ENCODE results near the gene FBXL16. TPM values are rescaled to one million over a fixed set of nuclear protein-coding genes. Genes with fewer than 3 reads are reported as not detected.
A peak's percentile ranks its signal among the peaks of the same experiment; 100 is the strongest.
"Not testable (repeated sequence)": the region's sequence is repeated elsewhere in the genome, so short reads cannot be mapped to it uniquely, and the experiment has no call there.

The FBXL16 gene
- total RNA-seq, 2 experiments from 2014 or later = 15.9 to 21.8 TPM

DNA sequence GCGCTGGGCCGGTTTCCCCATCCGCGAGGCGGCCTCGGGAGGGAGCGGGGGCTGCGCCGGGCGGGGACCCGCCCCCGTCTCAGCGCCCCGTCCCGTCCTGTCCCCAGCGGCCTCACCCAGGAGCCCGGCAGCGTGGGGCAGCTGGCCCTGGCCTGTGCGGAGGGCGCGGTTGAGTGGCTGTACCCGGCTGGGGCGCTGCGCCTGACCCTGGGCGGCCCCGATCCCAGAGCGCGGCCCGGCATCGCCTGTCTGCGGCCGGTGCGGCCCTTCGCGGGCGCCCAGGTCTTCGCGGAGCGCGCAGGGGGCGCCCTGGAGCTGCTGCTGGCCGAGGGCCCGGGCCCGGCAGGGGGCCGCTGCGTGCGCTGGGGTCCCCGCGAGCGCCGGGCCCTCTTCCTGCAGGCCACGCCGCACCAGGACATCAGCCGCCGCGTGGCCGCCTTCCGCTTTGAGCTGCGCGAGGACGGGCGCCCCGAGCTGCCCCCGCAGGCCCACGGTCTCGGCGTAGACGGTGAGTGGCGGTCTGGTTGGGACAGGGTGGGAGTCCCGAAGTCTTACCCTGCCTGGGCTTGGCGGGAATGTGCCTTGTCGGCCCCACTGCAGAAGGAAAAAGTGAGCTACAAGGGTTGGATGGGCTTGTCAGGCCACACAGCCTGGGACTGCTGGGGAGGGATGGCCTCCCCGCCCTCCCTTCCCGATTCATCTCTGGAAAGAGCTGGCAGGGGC, 10.0 kb upstream of the FBXL16 start:
- Mint-ChIP-seq H3K4me1 (peaks cover 7% of the 10 kb centered on the region), H3K36me3 (no peaks in the 10 kb centered on the region), H3K9me3 (no peaks in the 10 kb centered on the region), H3K27me3 (peaks cover 14% of the 10 kb centered on the region), H3K27ac (no peak overlapping the region), H3K4me3 (peak overlapping the region; percentile 25)
- POLR2A ChIA-PET = interaction anchor here (0.6 to 2.3 kb wide), 7 partner anchors 9 to 1218 kb away, joined by 3 to 11 read pairs (median 5); partner anchors contain the start of genes CHTF18, CIAO3 and RPUSD1
- ATAC-seq (ENCODE audit: low read depth) = peak; percentile 9
- DNase-seq = no peak

DNA sequence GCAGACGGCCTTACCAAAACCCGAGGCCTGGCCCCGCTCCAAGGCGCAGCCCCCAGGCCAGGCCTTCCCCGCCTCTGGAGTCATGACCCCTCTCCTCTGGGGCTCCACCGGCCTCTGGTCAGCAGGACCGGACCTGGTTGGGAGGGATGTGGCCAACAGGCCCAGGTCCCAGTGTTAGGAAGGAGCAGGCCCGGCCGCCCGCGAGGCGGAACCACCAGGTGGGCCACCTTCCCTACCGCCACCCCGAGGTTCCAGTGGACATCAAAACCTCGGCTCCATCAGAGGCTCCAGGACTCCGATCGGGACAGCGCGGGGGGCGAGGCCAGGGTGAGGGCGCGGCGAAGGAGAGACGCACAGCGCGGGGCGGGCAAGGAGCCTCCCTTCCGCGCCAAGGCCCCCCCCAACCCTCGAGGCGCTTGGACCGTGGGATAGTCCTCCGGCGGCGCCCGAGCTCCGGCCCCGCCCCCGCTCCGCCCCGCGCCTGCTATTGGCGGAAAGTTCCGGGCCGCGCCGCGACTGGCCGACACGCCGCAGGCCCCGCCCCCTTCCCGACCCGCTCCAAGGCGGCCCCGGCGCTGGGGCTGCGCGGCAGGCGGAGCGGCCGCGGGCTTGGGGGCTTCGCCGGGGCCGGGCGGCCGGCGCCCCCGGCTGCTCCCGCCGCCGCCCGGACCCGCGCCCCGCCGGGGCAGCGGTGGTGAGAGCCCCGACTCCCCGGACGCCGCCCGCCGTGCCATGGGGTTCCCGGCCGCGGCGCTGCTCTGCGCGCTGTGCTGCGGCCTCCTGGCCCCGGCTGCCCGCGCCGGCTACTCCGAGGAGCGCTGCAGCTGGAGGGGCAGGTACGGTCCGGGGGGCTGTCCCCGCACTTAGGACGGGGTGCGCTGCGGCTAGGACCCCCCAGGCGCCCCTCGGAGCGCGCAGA, 9.2 kb upstream of the FBXL16 start, which contains the start of gene METRN:
Gene METRN (plus strand): TSS at position 561 of the 919 bp plus-strand sequence. CDS start 172 bp downstream, at position 733.
- Mint-ChIP-seq H3K4me3 (peak within 1 kb of the TSS; percentile 25), H3K36me3 (no peaks in the 10 kb centered on the region), H3K27me3 (peaks cover 14% of the 10 kb centered on the region), H3K9me3 (no peaks in the 10 kb centered on the region), H3K4me1 (peaks cover 4% of the 10 kb centered on the region), H3K27ac (no peak within 1 kb of the TSS)
- POLR2A ChIA-PET = interaction anchor here (0.6 to 2.3 kb wide), 6 partner anchors 10 to 1219 kb away, joined by 3 to 11 read pairs (median 5); partner anchors contain the start of genes CHTF18, CIAO3 and RPUSD1
- DNase-seq = peak; percentile 97
- peak; percentile 84 for ATAC-seq (ENCODE audit: low read depth)

GRCh38 chr16:714079-714478, 8.5 kb upstream of the FBXL16 start:
- Mint-ChIP-seq H3K27ac (no peak overlapping the region), H3K4me3 (no peak overlapping the region), H3K27me3 (peaks cover 20% of the 10 kb centered on the region), H3K9me3 (no peaks in the 10 kb centered on the region), H3K36me3 (no peaks in the 10 kb centered on the region), H3K4me1 (peaks cover 4% of the 10 kb centered on the region)
- POLR2A ChIA-PET = interaction anchor here (0.6 to 2.1 kb wide), 2 partner anchors 39 to 74 kb away, joined by 3 to 6 read pairs; partner anchors contain the start of genes CHTF18 and RPUSD1
- no peak for ATAC-seq (ENCODE audit: low read depth)
- DNase-seq = no peak

DNA sequence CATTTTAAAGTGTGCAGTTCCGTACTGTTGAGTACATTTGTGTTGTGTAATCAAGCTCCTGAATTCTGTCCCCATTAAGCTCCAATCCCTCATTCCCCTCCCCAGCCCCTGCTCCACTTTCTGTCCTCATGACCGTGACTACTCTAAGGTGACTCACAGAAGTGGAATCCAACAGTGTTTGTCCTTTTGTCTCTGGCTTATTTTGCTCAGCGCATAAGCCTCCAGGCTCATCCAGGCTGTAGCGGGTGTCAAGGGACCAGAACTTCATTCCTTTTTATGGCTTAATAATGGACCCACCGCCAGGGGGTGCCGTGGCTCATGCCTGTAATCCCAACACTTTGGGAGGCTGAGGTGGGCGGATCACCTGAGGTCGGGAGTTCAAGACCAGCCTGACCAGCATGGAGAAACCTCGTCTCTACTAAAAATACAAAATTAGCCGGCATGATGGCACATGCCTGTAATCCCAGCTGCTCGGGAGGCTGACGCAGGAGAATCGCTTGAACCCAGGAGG, 7.2 kb upstream of the FBXL16 start:
- not testable (repeated sequence) for ATAC-seq (ENCODE audit: low read depth); H3K4me1 Mint-ChIP-seq; H3K36me3 Mint-ChIP-seq; H3K4me3 Mint-ChIP-seq; H3K27ac Mint-ChIP-seq; H3K9me3 Mint-ChIP-seq; DNase-seq
- peaks cover 31% of the 10 kb centered on the region for H3K27me3 Mint-ChIP-seq
- POLR2A ChIA-PET = interaction anchor here (0.7 to 1.2 kb wide), 4 partner anchors 15 to 73 kb away, joined by 3 to 7 read pairs (median 4); no protein-coding TSS in a partner anchor

- ATAC-seq (ENCODE audit: low read depth) = peak; percentile 66
- no peak overlapping the region for H3K4me3 Mint-ChIP-seq
- peak; percentile 89 for DNase-seq
- POLR2A ChIA-PET = interaction anchor here (1.0 to 1.2 kb wide), 2 partner anchors 29 to 74 kb away, joined by 4 to 5 read pairs; partner anchors contain the start of gene CIAO3
- H3K36me3 Mint-ChIP-seq = no peaks in the 10 kb centered on the region
- no peak overlapping the region for H3K27ac Mint-ChIP-seq
- H3K9me3 Mint-ChIP-seq = no peaks in the 10 kb centered on the region
- H3K4me1 Mint-ChIP-seq = peaks cover 4% of the 10 kb centered on the region
- H3K27me3 Mint-ChIP-seq = peaks cover 39% of the 10 kb centered on the region
Measured at GRCh38 chr16:711548-712320, 6.1 kb upstream of the FBXL16 start.

DNA sequence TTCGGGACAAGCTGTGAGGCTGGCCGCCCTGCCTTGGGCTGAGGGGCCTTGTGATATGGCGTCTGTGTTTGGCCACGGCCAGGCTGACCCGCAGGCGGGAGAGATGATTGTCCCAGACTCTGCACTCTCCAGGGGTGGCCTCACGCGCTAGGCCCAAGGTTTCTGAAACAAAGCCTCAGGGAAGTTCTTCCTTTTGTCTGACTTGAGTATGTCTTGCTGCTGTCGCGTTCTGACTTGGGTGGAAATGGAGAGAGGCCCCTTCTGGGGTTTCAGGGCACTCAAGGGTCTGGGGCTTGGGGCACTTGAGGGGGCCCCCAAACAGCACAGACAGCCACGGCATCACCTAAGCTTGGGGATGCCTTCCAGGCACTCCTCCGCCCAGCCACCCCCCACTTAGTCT, 5.5 kb upstream of the FBXL16 start:
- no peak overlapping the region for H3K4me3 Mint-ChIP-seq
- H3K4me1 Mint-ChIP-seq = peaks cover 3% of the 10 kb centered on the region
- DNase-seq = no peak
- no peaks in the 10 kb centered on the region for H3K36me3 Mint-ChIP-seq
- POLR2A ChIA-PET = no interaction called here
- no peak overlapping the region for H3K27ac Mint-ChIP-seq
- no peak for ATAC-seq (ENCODE audit: low read depth)
- peaks cover 41% of the 10 kb centered on the region for H3K27me3 Mint-ChIP-seq
- H3K9me3 Mint-ChIP-seq = no peaks in the 10 kb centered on the region

- Mint-ChIP-seq H3K4me1 (peaks cover 3% of the 10 kb centered on the region), H3K27ac (no peak overlapping the region), H3K36me3 (no peaks in the 10 kb centered on the region), H3K27me3 (peaks cover 37% of the 10 kb centered on the region), H3K4me3 (no peak overlapping the region), H3K9me3 (no peaks in the 10 kb centered on the region)
- no peak for ATAC-seq (ENCODE audit: low read depth)
- no peak for DNase-seq
- POLR2A ChIA-PET = interaction anchor here (0.5 kb wide), 1 partner anchor 347 kb away, joined by 3 read pairs; no protein-coding TSS in a partner anchor
Measured at GRCh38 chr16:710500-711075, 5.0 kb upstream of the FBXL16 start.

DNA sequence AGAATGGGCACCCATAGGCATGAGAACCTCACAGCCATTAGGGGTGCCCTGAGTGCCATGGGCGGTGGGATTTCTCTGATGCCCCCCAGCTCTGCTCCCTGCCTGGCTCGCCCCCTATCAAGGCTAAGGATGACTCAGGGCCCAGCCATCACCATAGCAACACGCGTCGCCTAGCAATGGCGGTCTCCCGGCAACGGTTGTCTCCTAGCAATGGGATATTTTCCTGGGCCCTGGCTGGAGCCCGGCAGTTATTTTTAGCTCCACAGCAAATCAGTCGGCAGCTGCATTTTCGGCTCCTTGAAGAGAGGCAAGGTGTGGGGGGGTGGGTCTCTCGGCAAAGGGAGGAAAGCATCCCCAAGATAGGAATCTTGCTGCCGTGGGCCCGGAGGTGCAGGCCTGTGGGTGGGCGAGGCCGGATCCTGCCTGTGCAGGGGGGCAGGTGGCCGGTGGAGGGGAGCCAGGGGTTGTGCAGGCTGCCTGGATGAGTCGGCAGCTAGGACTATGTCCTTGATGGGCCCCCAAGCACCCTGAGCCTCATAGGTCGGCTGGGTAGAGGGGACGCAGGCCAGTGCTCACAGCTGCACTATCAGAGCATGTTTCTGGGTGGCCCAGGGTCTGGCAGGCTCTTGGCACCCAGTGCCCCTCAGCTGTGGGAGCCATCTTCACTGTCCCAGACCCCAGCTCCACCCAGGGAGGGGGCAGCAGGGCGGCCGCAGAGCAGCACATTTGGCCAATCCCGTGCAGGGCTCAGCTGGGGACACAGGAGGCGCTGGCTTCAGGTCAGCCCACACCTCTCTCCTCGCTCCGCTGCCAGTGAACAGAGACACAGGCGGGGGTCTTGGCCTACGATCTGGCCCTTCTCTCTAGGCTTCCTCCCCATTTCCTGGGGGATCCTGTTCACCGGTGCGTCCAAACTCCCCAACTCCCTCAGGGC, 4.2 kb upstream of the FBXL16 start:
- ATAC-seq (ENCODE audit: low read depth) (no peak), DNase-seq (no peak)
- H3K9me3 Mint-ChIP-seq = no peaks in the 10 kb centered on the region
- peaks cover 3% of the 10 kb centered on the region for H3K4me1 Mint-ChIP-seq
- no peaks in the 10 kb centered on the region for H3K36me3 Mint-ChIP-seq
- no peak overlapping the region for H3K27ac Mint-ChIP-seq
- POLR2A ChIA-PET = interaction anchor here (0.5 kb wide), 1 partner anchor 347 kb away, joined by 3 read pairs; no protein-coding TSS in a partner anchor
- peaks cover 37% of the 10 kb centered on the region for H3K27me3 Mint-ChIP-seq
- no peak overlapping the region for H3K4me3 Mint-ChIP-seq

GRCh38 chr16:708959-709358, 3.4 kb upstream of the FBXL16 start:
- ATAC-seq (ENCODE audit: low read depth) = no peak

GRCh38 chr16:708019-708418, 2.4 kb upstream of the FBXL16 start:
- DNase-seq (no peak), ATAC-seq (ENCODE audit: low read depth) (no peak)
- Mint-ChIP-seq H3K36me3 (no peaks in the 10 kb centered on the region), H3K4me3 (no peak overlapping the region), H3K27me3 (peaks cover 40% of the 10 kb centered on the region), H3K27ac (no peak overlapping the region), H3K9me3 (no peaks in the 10 kb centered on the region), H3K4me1 (no peaks in the 10 kb centered on the region)
- POLR2A ChIA-PET = interaction anchor here (1.0 kb wide), 1 partner anchor 80 kb away, joined by 4 read pairs; the partner anchor contains the start of genes CHTF18 and RPUSD1

More at GRCh38 chr16:708959-709358, 3.4 kb upstream of the FBXL16 start:
- H3K9me3 Mint-ChIP-seq = no peaks in the 10 kb centered on the region
- H3K27ac Mint-ChIP-seq = no peak overlapping the region
- no peaks in the 10 kb centered on the region for H3K4me1 Mint-ChIP-seq
- no peak for DNase-seq
- H3K36me3 Mint-ChIP-seq = no peaks in the 10 kb centered on the region
- H3K4me3 Mint-ChIP-seq = no peak overlapping the region
- peaks cover 40% of the 10 kb centered on the region for H3K27me3 Mint-ChIP-seq
- POLR2A ChIA-PET = interaction anchor here (1.0 kb wide), 1 partner anchor 79 kb away, joined by 4 read pairs; the partner anchor contains the start of genes CHTF18 and RPUSD1

- H3K9me3 Mint-ChIP-seq = no peaks in the 10 kb centered on the region
- POLR2A ChIA-PET = interaction anchor here (0.9 kb wide), 1 partner anchor 9 kb away, joined by 3 read pairs; no protein-coding TSS in a partner anchor
- DNase-seq = no peak
- H3K27me3 Mint-ChIP-seq = peaks cover 42% of the 10 kb centered on the region
- H3K4me1 Mint-ChIP-seq = no peaks in the 10 kb centered on the region
- no peaks in the 10 kb centered on the region for H3K36me3 Mint-ChIP-seq
- no peak overlapping the region for H3K27ac Mint-ChIP-seq
- H3K4me3 Mint-ChIP-seq = no peak overlapping the region
- no peak for ATAC-seq (ENCODE audit: low read depth)
Measured at GRCh38 chr16:707062-707538, 1.5 kb upstream of the FBXL16 start.
